Cardiac fibroblast (primary cell): ENCODE measurements around the gene LRRC7.

Source experiments
- DNase-seq, 2 donors: peaks; one replicate each; pipeline versions ENCODE4 v3.0.0 to v3.0.0-alpha.2; 2010; ENCODE audit warnings: low read depth in 2 of 2
- H3K4me3 ChIP-seq, 2 donors: replicated peaks in 1 of 2; 1 replicate in 1 of 2; 2 replicates in 1 of 2; pipeline ENCODE4 v1.5.1; 2011; ENCODE audit warnings: low read depth in 2 of 2, low read length in 2 of 2, mild to moderate bottlenecking in 2 of 2, moderate library complexity in 1 of 2
- TF ChIP-seq, protein P1 (sequence below): IDR thresholded peaks from one replicate; pipeline ENCODE4 v1.5.1; 2011; ENCODE audit warnings: low read depth, mild to moderate bottlenecking, low read length, inconsistent platforms

The LRRC7 gene

DNA sequence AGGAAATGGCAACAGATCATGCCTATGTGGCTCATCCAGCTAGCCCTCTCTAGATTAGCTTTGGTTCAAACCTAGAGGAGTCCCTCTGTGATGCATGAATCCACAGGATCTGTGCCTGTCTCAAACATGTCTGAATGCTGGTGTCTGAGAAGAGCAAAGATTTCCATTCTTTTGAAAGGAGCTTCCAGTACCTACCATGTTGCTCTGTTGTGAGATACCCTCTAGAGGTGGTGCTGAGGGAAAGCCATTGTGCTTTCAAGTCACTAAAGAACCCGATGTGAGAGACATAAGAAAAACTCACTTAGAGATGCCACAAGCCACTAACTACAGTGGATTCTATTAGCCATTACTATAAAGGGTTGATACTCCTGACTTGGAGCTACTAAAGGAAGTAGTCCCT lies 534.1 kb downstream of the LRRC7 start:
- DNase-seq = no peak
- TF ChIP-seq, protein P1, sequence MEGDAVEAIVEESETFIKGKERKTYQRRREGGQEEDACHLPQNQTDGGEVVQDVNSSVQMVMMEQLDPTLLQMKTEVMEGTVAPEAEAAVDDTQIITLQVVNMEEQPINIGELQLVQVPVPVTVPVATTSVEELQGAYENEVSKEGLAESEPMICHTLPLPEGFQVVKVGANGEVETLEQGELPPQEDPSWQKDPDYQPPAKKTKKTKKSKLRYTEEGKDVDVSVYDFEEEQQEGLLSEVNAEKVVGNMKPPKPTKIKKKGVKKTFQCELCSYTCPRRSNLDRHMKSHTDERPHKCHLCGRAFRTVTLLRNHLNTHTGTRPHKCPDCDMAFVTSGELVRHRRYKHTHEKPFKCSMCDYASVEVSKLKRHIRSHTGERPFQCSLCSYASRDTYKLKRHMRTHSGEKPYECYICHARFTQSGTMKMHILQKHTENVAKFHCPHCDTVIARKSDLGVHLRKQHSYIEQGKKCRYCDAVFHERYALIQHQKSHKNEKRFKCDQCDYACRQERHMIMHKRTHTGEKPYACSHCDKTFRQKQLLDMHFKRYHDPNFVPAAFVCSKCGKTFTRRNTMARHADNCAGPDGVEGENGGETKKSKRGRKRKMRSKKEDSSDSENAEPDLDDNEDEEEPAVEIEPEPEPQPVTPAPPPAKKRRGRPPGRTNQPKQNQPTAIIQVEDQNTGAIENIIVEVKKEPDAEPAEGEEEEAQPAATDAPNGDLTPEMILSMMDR = no peak
- H3K4me3 ChIP-seq = no peak overlapping the region

DNA sequence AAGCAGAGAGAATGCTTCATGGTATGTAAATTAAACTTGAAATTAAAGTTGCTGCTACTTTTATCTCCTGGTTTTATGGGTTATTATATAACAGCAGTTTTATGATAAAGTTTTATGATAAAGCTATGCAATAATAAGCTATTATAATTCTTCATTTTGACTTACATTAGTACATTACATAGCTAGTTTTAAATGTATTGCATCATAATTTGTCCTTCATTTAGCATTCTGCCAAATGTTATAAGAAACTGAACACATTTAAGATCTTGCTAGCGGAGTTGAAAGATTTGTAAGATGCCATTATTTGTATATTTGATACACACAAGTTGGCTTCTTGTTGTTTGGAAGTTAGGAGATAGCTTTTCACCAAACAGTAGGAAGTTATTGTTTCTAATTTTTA lies 536.0 kb downstream of the LRRC7 start:
- TF ChIP-seq, protein P1 = no peak
- H3K4me3 ChIP-seq = no peak overlapping the region
- DNase-seq = no peak

DNA sequence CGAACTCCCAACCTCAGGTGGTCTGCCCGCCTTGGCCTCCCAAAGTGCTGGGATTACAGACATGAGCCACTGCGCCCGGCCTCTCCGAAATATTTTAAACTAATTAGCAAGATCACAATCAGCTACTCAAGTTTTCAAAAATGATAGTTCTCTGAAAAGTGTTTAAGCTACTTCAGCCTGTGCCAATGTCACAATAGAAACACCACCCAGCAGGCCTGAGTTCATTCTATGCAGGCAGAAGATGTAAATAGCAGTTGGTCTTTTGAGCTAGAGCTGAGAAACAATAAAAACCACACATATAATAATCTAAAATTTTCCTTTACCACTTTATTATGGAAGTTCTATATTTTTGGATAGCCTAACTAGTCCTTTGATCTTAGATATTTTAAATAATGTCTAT lies 541.5 kb downstream of the LRRC7 start:
- H3K4me3 ChIP-seq = no peak overlapping the region
- DNase-seq = no peak
- TF ChIP-seq, protein P1 = no peak

DNA sequence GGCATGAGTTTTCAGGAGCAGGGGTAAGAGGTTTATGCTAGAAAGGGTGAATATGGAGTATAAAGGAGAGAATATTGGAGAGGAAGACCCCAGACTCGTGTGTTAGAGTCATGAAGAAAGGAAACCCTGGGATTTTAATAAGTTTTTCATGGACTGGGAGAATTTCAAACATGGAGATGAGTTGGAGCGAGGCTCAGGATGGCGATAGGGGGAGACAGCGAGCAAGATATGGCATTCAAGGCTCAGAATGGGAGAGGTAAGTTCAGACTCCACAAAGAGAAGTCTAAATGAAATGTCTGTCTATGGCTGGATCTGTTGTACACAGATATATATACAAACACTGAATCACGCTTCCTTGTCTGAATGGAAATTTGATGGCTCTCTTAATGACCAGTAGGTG lies 545.1 kb downstream of the LRRC7 start:
- no peak for DNase-seq
- no peak overlapping the region for H3K4me3 ChIP-seq
- TF ChIP-seq, protein P1 = no peak

DNA sequence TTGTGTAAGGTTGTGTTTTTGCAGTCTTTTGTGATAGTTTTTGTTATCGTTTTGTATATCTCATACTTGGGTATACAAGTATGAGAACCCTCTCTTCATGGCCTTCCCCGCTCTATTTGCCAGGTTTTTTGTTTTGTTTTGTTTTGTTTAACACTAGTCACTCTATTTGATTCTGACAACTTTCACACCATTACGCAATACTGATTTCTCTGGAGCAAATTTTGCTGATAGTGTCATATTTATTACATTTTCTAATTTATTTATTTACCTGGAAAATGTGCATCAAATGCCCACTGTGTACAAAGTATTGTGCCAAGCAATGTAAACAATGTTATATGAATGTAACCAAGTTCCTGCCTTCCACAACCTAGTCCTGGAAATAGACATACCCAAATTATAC lies 547.6 kb downstream of the LRRC7 start:
- TF ChIP-seq, protein P1 = no peak
- H3K4me3 ChIP-seq = no peak overlapping the region
- DNase-seq = no peak

DNA sequence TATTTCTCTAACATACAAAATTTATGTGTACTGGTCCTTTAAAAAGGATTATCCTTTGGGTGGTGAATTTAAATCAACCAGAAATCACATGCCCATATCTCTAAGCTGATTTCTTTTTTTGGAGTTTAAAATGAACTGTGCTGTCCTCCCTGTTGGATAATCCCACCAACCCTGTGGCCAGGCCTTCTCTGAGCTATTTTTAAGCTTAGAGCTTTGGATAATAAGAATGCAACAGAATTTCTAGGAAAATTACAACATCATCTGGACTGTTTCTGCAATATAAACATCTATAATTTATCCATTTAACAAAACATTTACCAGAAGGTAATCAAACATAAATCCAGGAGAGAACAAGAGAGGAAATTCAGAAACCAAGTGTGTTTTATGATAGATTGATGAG lies 549.3 kb downstream of the LRRC7 start:
- DNase-seq = no peak
- TF ChIP-seq, protein P1 = no peak
- H3K4me3 ChIP-seq = no peak overlapping the region

DNA sequence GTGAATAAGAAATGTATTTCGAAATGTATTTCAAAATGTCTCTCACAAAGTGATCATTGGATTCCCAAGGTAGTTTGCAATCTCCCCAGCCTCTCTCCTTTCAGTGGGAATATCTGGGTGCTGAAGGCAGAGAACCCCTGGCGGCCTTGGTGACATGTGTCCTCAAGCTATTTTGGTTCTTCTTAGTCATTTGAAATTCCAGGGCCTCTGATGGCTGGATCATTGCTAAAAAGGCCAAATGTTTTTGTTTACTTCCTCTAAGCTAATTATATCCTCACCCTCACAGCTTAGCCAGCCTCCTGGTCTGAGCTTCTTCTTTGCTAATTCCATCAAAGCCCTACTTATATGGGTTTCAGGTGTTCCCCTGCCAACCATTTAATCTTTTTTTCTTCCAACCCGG lies 566.4 kb downstream of the LRRC7 start:
- TF ChIP-seq, protein P1 = no peak
- peak in 1 of 2 donors; percentile 7 for DNase-seq
- no peak overlapping the region for H3K4me3 ChIP-seq
